Upper lobe of left lung (tissue), 4 donors: ENCODE measurements around the gene CRB3.

ENCODE experiments used
- EP300 ChIP-seq, 4 donors: sonication (generic); formaldehyde crosslinking; IDR thresholded peaks; one replicate each; pipeline ENCODE4 v1.5.1; 2017; ENCODE audit warnings: antibody characterized with exemption in 4 of 4, control low read depth in 2 of 4
- POLR2A ChIP-seq, 4 donors: fragments of 450-650 bp; IDR thresholded peaks; one replicate each; pipeline ENCODE4 v1.5.1; 2016 to 2017; ENCODE audit warnings: antibody characterized with exemption in 4 of 4, mild to moderate bottlenecking in 2 of 4
- TF ChIP-seq, protein P1 (sequence below), 6 experiments: fragments of 450-650 bp in 4 of 6; fragments of 200-600 bp in 2 of 6; sonication (generic) in 2 of 6; IDR thresholded peaks; one replicate each; pipeline ENCODE4 v1.5.1; 2016 to 2019; ENCODE audit warnings: antibody characterized with exemption in 6 of 6

DNA sequence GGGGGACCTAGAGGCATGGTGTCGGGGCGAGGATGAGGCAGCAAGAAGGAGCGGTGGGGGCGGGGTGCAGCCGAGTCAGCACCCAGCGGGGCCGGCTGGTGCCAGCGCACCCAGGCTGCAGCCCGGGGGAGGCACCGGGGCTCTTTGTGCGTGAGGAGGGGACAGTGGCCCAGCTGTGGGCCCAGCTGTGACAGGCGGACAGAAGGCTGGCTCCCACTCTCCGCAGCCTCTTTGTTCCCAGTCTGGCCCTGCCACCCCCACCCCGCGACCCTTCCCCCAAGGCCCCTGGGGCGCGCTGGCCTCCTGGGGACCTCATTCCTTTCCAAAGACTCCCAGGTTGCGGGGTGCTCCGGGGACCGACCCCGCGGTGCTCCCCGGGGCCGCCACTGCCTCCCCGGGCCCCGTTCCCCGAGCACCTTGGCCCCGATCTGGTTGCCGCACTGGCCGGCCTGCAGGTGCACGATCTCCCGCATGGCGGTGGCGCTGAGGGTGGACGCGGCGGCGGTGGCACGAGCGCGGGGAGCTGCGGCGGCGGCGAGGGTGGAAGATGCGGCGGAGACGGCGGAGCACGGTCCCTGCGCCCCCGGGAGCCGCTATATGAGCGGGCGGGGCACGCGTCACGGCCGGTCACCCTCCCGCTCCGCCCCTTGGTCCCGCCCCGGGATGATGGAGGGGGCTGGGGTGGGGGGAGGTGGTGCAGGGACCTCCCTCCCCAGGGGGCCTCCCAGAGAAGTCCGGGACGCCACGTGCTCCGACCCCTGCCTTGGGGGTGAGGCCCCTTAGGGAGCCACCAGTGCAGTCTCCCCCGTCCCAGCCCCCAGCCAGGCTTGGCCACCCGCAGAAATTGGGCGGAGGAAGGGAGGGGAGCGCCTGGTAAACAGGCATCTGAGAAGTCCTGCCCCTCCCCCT is 37.9 kb downstream of the CRB3 start, which contains the start of gene TUBB4A:
- TF ChIP-seq, protein P1, sequence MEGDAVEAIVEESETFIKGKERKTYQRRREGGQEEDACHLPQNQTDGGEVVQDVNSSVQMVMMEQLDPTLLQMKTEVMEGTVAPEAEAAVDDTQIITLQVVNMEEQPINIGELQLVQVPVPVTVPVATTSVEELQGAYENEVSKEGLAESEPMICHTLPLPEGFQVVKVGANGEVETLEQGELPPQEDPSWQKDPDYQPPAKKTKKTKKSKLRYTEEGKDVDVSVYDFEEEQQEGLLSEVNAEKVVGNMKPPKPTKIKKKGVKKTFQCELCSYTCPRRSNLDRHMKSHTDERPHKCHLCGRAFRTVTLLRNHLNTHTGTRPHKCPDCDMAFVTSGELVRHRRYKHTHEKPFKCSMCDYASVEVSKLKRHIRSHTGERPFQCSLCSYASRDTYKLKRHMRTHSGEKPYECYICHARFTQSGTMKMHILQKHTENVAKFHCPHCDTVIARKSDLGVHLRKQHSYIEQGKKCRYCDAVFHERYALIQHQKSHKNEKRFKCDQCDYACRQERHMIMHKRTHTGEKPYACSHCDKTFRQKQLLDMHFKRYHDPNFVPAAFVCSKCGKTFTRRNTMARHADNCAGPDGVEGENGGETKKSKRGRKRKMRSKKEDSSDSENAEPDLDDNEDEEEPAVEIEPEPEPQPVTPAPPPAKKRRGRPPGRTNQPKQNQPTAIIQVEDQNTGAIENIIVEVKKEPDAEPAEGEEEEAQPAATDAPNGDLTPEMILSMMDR (IDR thresholded peaks at IDR 0.05), result peak in 1 of 6 experiments; percentile 33
- TF ChIP-seq POLR2A (IDR thresholded peaks at IDR 0.05) (no peak), EP300 (IDR thresholded peaks at IDR 0.05) (no peak)
